HG03039 (cell line): ENCODE results near the gene RFLNA.

Source experiments
- ATAC-seq: cut with Tn5 transposase; IDR thresholded peaks from one replicate; pipeline ENCODE4 v1.9.1; 2021; ENCODE audit warnings: mild to moderate bottlenecking, moderate library complexity; ENCODE audit not compliant: unreplicated experiment

Gene RFLNA

GRCh38 chr12:124354400-124354799 lies 59.5 kb downstream of the RFLNA start:
- no peak for ATAC-seq

- no peak for ATAC-seq
These were observed 61.3 kb downstream of the RFLNA start for GRCh38 chr12:124356221-124356620.

- no peak for ATAC-seq
These were observed 62.7 kb downstream of the RFLNA start for GRCh38 chr12:124357616-124358015.

- no peak for ATAC-seq
These were observed 63.7 kb downstream of the RFLNA start for GRCh38 chr12:124358572-124358971.

- ATAC-seq = no peak
These were observed 65.0 kb downstream of the RFLNA start for GRCh38 chr12:124359671-124360581.

- no peak for ATAC-seq
These were observed 66.4 kb downstream of the RFLNA start for GRCh38 chr12:124361074-124361970.

GRCh38 chr12:124361996-124362395 lies 67.1 kb downstream of the RFLNA start:
- ATAC-seq = no peak

- ATAC-seq = no peak
These were observed 68.6 kb downstream of the RFLNA start for GRCh38 chr12:124363353-124363965.

- no peak for ATAC-seq
These were observed 69.7 kb downstream of the RFLNA start for GRCh38 chr12:124364543-124364942.
